Measurements from ENCODE around the gene ADRA2A.

- TF ChIP-seq CTCF (IDR thresholded peaks at IDR 0.05) (no peak), POLR2A (IDR thresholded peaks at IDR 0.05) (no peak)
Measured at GRCh38 chr10:111116211-111116610, 39.4 kb downstream of the ADRA2A start.
